Panc1 (cell line): Measurements from ENCODE around the gene DDX39B.

Experiments used
- CTCF ChIP-seq: fragments of 450-650 bp; IDR thresholded peaks from 2 replicates; pipeline ENCODE4 v1.5.1; 2017; ENCODE audit warnings: mild to moderate bottlenecking
- POLR2AphosphoS5 ChIP-seq: IDR thresholded peaks from 2 replicates; pipeline ENCODE4 v1.6.1; 2012; ENCODE audit warnings: mild to moderate bottlenecking, low read depth, low read length, moderate library complexity
- REST ChIP-seq, 2 experiments: IDR thresholded peaks; 2 replicates each; pipeline ENCODE4 v1.6.1; 2011 to 2012; ENCODE audit warnings: low read depth in 2 of 2, control low read depth in 1 of 2, low read length in 1 of 2, mild to moderate bottlenecking in 1 of 2, moderate library complexity in 1 of 2; ENCODE audit not compliant: insufficient read depth in 1 of 2
- SIN3A ChIP-seq: IDR thresholded peaks from 2 replicates; pipeline ENCODE4 v1.6.1; 2012; ENCODE audit warnings: low read depth, mild to moderate bottlenecking, low read length, moderate library complexity, borderline replicate concordance; ENCODE audit not compliant: insufficient read depth
- TCF7L2 ChIP-seq: IDR thresholded peaks from 2 replicates; pipeline ENCODE4 v1.6.1; 2011; ENCODE audit warnings: mild to moderate bottlenecking, low read depth, low read length, inconsistent platforms

DNA sequence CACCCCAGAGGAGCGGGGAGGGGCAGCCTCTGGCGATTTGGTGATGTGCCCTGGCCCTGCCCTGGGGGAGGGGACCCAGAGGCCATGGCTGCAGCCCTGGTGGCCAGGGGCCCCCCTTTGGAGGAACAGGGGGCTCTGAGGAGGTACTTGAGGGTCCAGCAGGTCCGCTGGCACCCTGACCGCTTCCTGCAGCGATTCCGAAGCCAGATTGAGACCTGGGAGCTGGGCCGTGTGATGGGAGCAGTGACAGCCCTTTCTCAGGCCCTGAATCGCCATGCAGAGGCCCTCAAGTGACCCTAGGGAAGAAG, 16.5 kb upstream of the DDX39B start:
- TF ChIP-seq CTCF: no peak
- TF ChIP-seq POLR2AphosphoS5: no peak
- no peak for TF ChIP-seq REST (IDR thresholded peaks at IDR 0.05; ENCODE audit: insufficient read depth in 1 of 2, low read depth in 2 of 2, low read length in 1 of 2)
- TF ChIP-seq SIN3A: no peak
- no peak for TF ChIP-seq TCF7L2
